SK-N-SH (cell line): Measurements from ENCODE around the gene ECEL1. TPM values are rescaled to one million over a fixed set of nuclear protein-coding genes. Genes with fewer than 3 reads are reported as not detected.

Source experiments
- CTCF ChIA-PET: fragments of 300-600, 350-600 bp; formaldehyde crosslinking; extraction: SDS; loops from one replicate; lab custom pipeline; 2021; lab: Yijun Ruan, JAX
- POLR2A ChIA-PET: fragments of 350-600 bp; sonication (Branson Sonifier 250); formaldehyde crosslinking; extraction: SDS; loops from one replicate; lab custom pipeline; 2020; ENCODE audit warnings: antibody characterized with exemption, inconsistent platforms; lab: Yijun Ruan, JAX
- DNase-seq: peaks from one replicate; pipeline ENCODE4 v3.0.0; 2012
- H2AFZ ChIP-seq: fragments of 200-600 bp; sonication (generic); 2 replicates; pipeline ENCODE4 v1.8.1; 2016; ENCODE audit warnings: antibody characterized with exemption, mild to moderate bottlenecking, low read depth
- H3F3A ChIP-seq: fragments of 200-600 bp; sonication (generic); replicated peaks from 2 replicates; pipeline ENCODE3; 2016; ENCODE audit warnings: antibody characterized with exemption, mild to moderate bottlenecking; ENCODE audit not compliant: insufficient read depth
- H3K27ac ChIP-seq, 2 experiments: fragments of 200-500 bp in 1 of 2; fragments of 200-600 bp in 1 of 2; sonication (Bioruptor generic) in 1 of 2; sonication (generic), shearing (Covaris generic) in 1 of 2; 2 replicates each; pipeline versions ENCODE4 v1.5.1 to v1.6.1; 2014 to 2016; ENCODE audit warnings: low read depth in 2 of 2, inconsistent platforms in 1 of 2, low read length in 1 of 2, mild to moderate bottlenecking in 1 of 2, mixed read lengths in 1 of 2
- H3K27me3 ChIP-seq: fragments of 200-600 bp; sonication (generic), shearing (Covaris generic); 2 replicates; pipeline ENCODE4 v1.6.1; 2016; ENCODE audit warnings: mixed run types; ENCODE audit not compliant: insufficient read depth
- H3K36me3 ChIP-seq, 2 experiments: fragments of 200-500 bp in 1 of 2; fragments of 200-600 bp in 1 of 2; sonication (Bioruptor generic) in 1 of 2; sonication (generic) in 1 of 2; replicated peaks in 1 of 2; 2 replicates each; pipeline versions ENCODE3 to v1.5.1; 2014 to 2016; ENCODE audit warnings: low read length in 1 of 2, mild to moderate bottlenecking in 1 of 2; ENCODE audit not compliant: insufficient read depth in 2 of 2, control insufficient read depth in 1 of 2
- H3K4me1 ChIP-seq, 2 experiments: fragments of 200-500 bp in 1 of 2; fragments of 200-600 bp in 1 of 2; sonication (Bioruptor generic) in 1 of 2; sonication (generic), shearing (Covaris generic) in 1 of 2; 2 replicates each; pipeline versions ENCODE4 v1.5.1 to v1.6.1; 2014 to 2016; ENCODE audit warnings: low read depth in 1 of 2, low read length in 1 of 2, mixed run types in 1 of 2; ENCODE audit not compliant: insufficient read depth in 2 of 2, control insufficient read depth in 1 of 2
- H3K4me2 ChIP-seq: fragments of 200-600 bp; sonication (generic), shearing (Covaris generic); 2 replicates; pipeline ENCODE4 v1.6.1; 2017; ENCODE audit warnings: mixed run types
- H3K4me3 ChIP-seq, 2 experiments: fragments of 200-500 bp in 1 of 2; fragments of 200-600 bp in 1 of 2; sonication (Bioruptor generic) in 1 of 2; sonication (generic), shearing (Covaris generic) in 1 of 2; 2 replicates each; pipeline versions ENCODE4 v1.5.1 to v1.8.1; 2014 to 2016; ENCODE audit warnings: low read depth in 2 of 2, inconsistent platforms in 1 of 2, low read length in 1 of 2, mild to moderate bottlenecking in 1 of 2, mixed read lengths in 1 of 2, moderate library complexity in 1 of 2
- H3K79me2 ChIP-seq: fragments of 200-600 bp; sonication (generic); 2 replicates; pipeline ENCODE4 v1.8.1; 2017; ENCODE audit warnings: mild to moderate bottlenecking; ENCODE audit not compliant: insufficient read depth
- H3K9ac ChIP-seq: fragments of 200-600 bp; sonication (generic); 2 replicates; pipeline ENCODE4 v1.6.1; 2017; ENCODE audit warnings: mixed run types
- H3K9me2 ChIP-seq: fragments of 200-600 bp; sonication (generic); 2 replicates; pipeline ENCODE4 v1.6.1; 2017; ENCODE audit warnings: mixed run types
- H3K9me3 ChIP-seq: fragments of 200-600 bp; sonication (generic); 2 replicates; pipeline ENCODE4 v1.6.1; 2017; ENCODE audit warnings: mixed run types, mild to moderate bottlenecking, moderate library complexity
- H4K20me1 ChIP-seq: fragments of 200-600 bp; sonication (generic); 2 replicates; pipeline ENCODE4 v1.6.1; 2017; ENCODE audit warnings: mild to moderate bottlenecking, mixed run types; ENCODE audit not compliant: insufficient read depth
- CHD2 ChIP-seq: fragments of 150-350 bp; IDR thresholded peaks from 2 replicates; pipeline ENCODE4 v1.6.1; 2018; ENCODE audit warnings: low read length; ENCODE audit not compliant: partially characterized antibody
- GATA2 ChIP-seq: sonication (generic); formaldehyde crosslinking; IDR thresholded peaks from 2 replicates; pipeline ENCODE4 v1.5.0; 2020; ENCODE audit warnings: mild to moderate bottlenecking, missing genetic modification reagents
- JUND ChIP-seq: IDR thresholded peaks from 2 replicates; pipeline ENCODE4 v1.4.0; 2012
- MAX ChIP-seq: IDR thresholded peaks from 2 replicates; pipeline ENCODE4 v1.4.0; 2012; ENCODE audit warnings: low read depth
- MEF2A ChIP-seq: IDR thresholded peaks from 2 replicates; pipeline ENCODE4 v1.4.0; 2012; ENCODE audit warnings: low read depth, borderline replicate concordance
- MXI1 ChIP-seq: IDR thresholded peaks from 2 replicates; pipeline ENCODE4 v1.6.1; 2012; ENCODE audit warnings: mild to moderate bottlenecking, low read depth, low read length, improper control_type of control experiment
- NFIC ChIP-seq: IDR thresholded peaks from 2 replicates; pipeline ENCODE4 v1.4.0; 2012; ENCODE audit warnings: borderline replicate concordance
- NRF1 ChIP-seq: IDR thresholded peaks from 2 replicates; pipeline ENCODE4 v1.6.1; 2012; ENCODE audit warnings: low read depth, mild to moderate bottlenecking, low read length
- PBX3 ChIP-seq: IDR thresholded peaks from 2 replicates; pipeline ENCODE4; 2012
- RCOR1 ChIP-seq: fragments of 150-350 bp; IDR thresholded peaks from 2 replicates; pipeline ENCODE4 v1.6.1; 2017; ENCODE audit warnings: antibody characterized with exemption, low read length
- REST ChIP-seq: IDR thresholded peaks from 2 replicates; pipeline ENCODE4 v1.6.1; 2012; ENCODE audit warnings: mild to moderate bottlenecking, low read depth, low read length, moderate library complexity
- SIN3A ChIP-seq: IDR thresholded peaks from 2 replicates; pipeline ENCODE4 v1.6.1; 2012; ENCODE audit warnings: low read depth, mild to moderate bottlenecking, low read length, moderate library complexity, borderline replicate concordance
- SMC3 ChIP-seq: IDR thresholded peaks from 2 replicates; pipeline ENCODE4 v1.6.1; 2012; ENCODE audit warnings: low read depth, low read length, improper control_type of control experiment
- TAF1 ChIP-seq: IDR thresholded peaks from 2 replicates; pipeline ENCODE4 v1.6.1; 2012; ENCODE audit warnings: low read depth, mild to moderate bottlenecking, low read length, moderate library complexity, borderline replicate concordance
- USF1 ChIP-seq: IDR thresholded peaks from 2 replicates; pipeline ENCODE4 v1.4.0; 2012; ENCODE audit warnings: low read depth, borderline replicate concordance
- WGBS: methylation state at CpG from one replicate; pipeline ENCODE4 v1.1.6; 2017; ENCODE audit warnings: low lambda C conversion rate; 5-methylcytosine and 5-hydroxymethylcytosine counted together
- polyA plus RNA-seq, 3 experiments: library from polyadenylated mRNA; depleted of rRNA; stranded (reverse); fragments of >200 nt; gene quantifications; 2 replicates each; pipeline ENCODE4 v1.2.3, GENCODE V29; 2012

Gene ECEL1
- polyA plus RNA-seq, 1 of the 3 experiments (the other 2 are of a cell fraction): not detected

GRCh38 chr2:232485348-232485756 lies 2.3 kb downstream of the ECEL1 start (continued):
- no peak for TF ChIP-seq TAF1
- TF ChIP-seq USF1: no peak
- TF ChIP-seq MXI1: no peak
- no peak for TF ChIP-seq JUND
- no peak for TF ChIP-seq SMC3

GRCh38 chr2:232484628-232485347 lies 2.8 kb downstream of the ECEL1 start:
- Histone ChIP-seq H3K4me2 (no peak overlapping the region), H3K27me3 (peaks cover 18% of the 10 kb centered on the region)

More at GRCh38 chr2:232484628-232485347, 2.8 kb downstream of the ECEL1 start:
- Histone ChIP-seq H3K4me3 (no peak overlapping the region), H3K9ac (no peak overlapping the region), H4K20me1 (no peaks in the 10 kb centered on the region), H3K9me3 (no peaks in the 10 kb centered on the region), H2AFZ (no peak overlapping the region), H3K36me3 (no peaks in the 10 kb centered on the region), H3K9me2 (no peaks in the 10 kb centered on the region), H3K4me1 (peaks cover 0 to 2% of the 10 kb centered on the region in 2 experiments; a peak in 1 of 4 replicates), H3F3A (no peaks in the 10 kb centered on the region), H3K79me2 (no peaks in the 10 kb centered on the region), H3K27ac (no peak overlapping the region)
- WGBS: 53% methylated on average over 4 of the region's 12 CpGs
- TF ChIP-seq NRF1: no peak
- no peak for TF ChIP-seq PBX3
- TF ChIP-seq SIN3A: no peak
- TF ChIP-seq GATA2: no peak
- no peak for TF ChIP-seq NFIC
- no peak for TF ChIP-seq MEF2A
- TF ChIP-seq MAX: no peak
- no peak for TF ChIP-seq REST
- TF ChIP-seq RCOR1: no peak
- no peak for TF ChIP-seq CHD2
- TF ChIP-seq MXI1: no peak
- peak; percentile 14 for DNase-seq
- ChIA-PET POLR2A (no interaction called here), CTCF (interaction anchor here (0.8 to 1.4 kb wide), 3 partner anchors 11 to 40 kb away, joined by 3 to 4 read pairs (median 4); no protein-coding TSS in a partner anchor)
